GM12878 (cell line): ENCODE data around the gene PRR22. TPM values are rescaled to one million over a fixed set of nuclear protein-coding genes. Genes with fewer than 3 reads are reported as not detected.

Experiments
- CHD4 ChIP-seq: fragments of 200-600 bp; sonication (generic); IDR thresholded peaks from 2 replicates; pipeline ENCODE4 v1.6.1; 2016; ENCODE audit warnings: mild to moderate bottlenecking
- FOS ChIP-seq: IDR thresholded peaks from 3 replicates; pipeline ENCODE4 v1.6.1; 2011; ENCODE audit warnings: borderline replicate concordance; ENCODE audit not compliant: insufficient read length; ENCODE audit errors: extremely low read depth
- HCFC1 ChIP-seq: fragments of 150-350 bp; IDR thresholded peaks from 2 replicates; pipeline ENCODE4 v1.6.1; 2014; ENCODE audit warnings: low read length
- IKZF2 ChIP-seq, 2 experiments: fragments of 450-650 bp; IDR thresholded peaks; 2 replicates each; pipeline ENCODE4 v1.6.1; 2017; ENCODE audit warnings: mild to moderate bottlenecking in 2 of 2, moderate library complexity in 2 of 2
- JUNB ChIP-seq: IDR thresholded peaks from 2 replicates; pipeline ENCODE4 v1.6.1; 2016; ENCODE audit warnings: antibody characterized with exemption, mild to moderate bottlenecking
- MEF2A ChIP-seq: IDR thresholded peaks from 2 replicates; pipeline ENCODE4 v1.6.1; 2011; ENCODE audit warnings: low read depth, mild to moderate bottlenecking, low read length, moderate library complexity; ENCODE audit not compliant: insufficient read depth
- NRF1 ChIP-seq: conservative IDR thresholded peaks from 2 replicates; pipeline ENCODE4 v1.6.1; 2011; ENCODE audit warnings: mild to moderate bottlenecking, low read depth, low read length, improper control_type of control experiment
- SIX5 ChIP-seq: IDR thresholded peaks from 2 replicates; pipeline ENCODE4 v1.6.1; 2011; ENCODE audit warnings: mild to moderate bottlenecking, low read depth, low read length, moderate library complexity; ENCODE audit not compliant: severe bottlenecking
- TAF1 ChIP-seq: IDR thresholded peaks from 2 replicates; pipeline ENCODE4 v1.6.1; 2011; ENCODE audit warnings: mild to moderate bottlenecking, low read depth, low read length, borderline replicate concordance
- polyA plus RNA-seq, 11 experiments: library from polyadenylated mRNA; depleted of rRNA in 4 of 11; unstranded in 6 of 11; stranded (reverse) in 5 of 11; fragments of >200 nt; fragmentation: Nextera tagmentation in 4 of 11; fragmentation: Illumina TruSeq in 1 of 11; extraction: Ambion mirVana in 4 of 11; extraction: Trizol in 1 of 11; gene quantifications; 1 replicate in 1 of 11; 2 replicates in 10 of 11; pipeline versions ENCODE4 v1.2.1 to v1.2.3, GENCODE V29; 2011 to 2016; ENCODE audit warnings: inconsistent platforms in 2 of 11, missing spikeins in 2 of 11, low read depth in 1 of 11
- total RNA-seq, 4 experiments: library from RNA; depleted of rRNA in 3 of 4; stranded (reverse); fragments of >200 nt in 3 of 4; fragmentation: Illumina TruSeq in 1 of 4; extraction: Trizol in 1 of 4; gene quantifications; 2 replicates each; pipeline versions ENCODE4 v1.2.1 to v1.2.3, GENCODE V29; 2013 to 2021
- TF ChIP-seq, protein P1 (sequence below): IDR thresholded peaks from 2 replicates; pipeline ENCODE4 v1.6.1; 2012; ENCODE audit warnings: low read depth, low read length, improper control_type of control experiment
- TF ChIP-seq, protein P2 (sequence below): fragments of 450-650 bp; IDR thresholded peaks from 2 replicates; pipeline ENCODE4 v1.6.1; 2018; ENCODE audit warnings: mild to moderate bottlenecking, low read depth, moderate library complexity; ENCODE audit not compliant: partially characterized antibody
- TF ChIP-seq, protein P3 (sequence below): IDR thresholded peaks from 2 replicates; pipeline ENCODE4 v1.6.1; 2012; ENCODE audit warnings: low read depth, low read length, improper control_type of control experiment
- TF ChIP-seq, protein P4 (sequence below): fragments of 450-650 bp; formaldehyde crosslinking; IDR thresholded peaks from 2 replicates; pipeline ENCODE4 v1.4.0; 2020; ENCODE audit warnings: mild to moderate bottlenecking, moderate library complexity
- TF ChIP-seq, protein P5 (sequence below): fragments of 450-650 bp; IDR thresholded peaks from 2 replicates; pipeline ENCODE4 v1.6.1; 2017; ENCODE audit warnings: antibody characterized with exemption, mild to moderate bottlenecking, moderate library complexity
- TF ChIP-seq, protein P6 (sequence below): fragments of 450-650 bp; IDR thresholded peaks from 2 replicates; pipeline ENCODE4 v1.6.1; 2017; ENCODE audit warnings: low read depth, mild to moderate bottlenecking, moderate library complexity

The PRR22 gene
- total and polyA plus RNA-seq, 10 of the 15 experiments (the other 5 are each of a cell fraction or from before 2014, with no cell fraction given), result 0.31 to 4.4 (median 1.3) TPM; not detected in 2

DNA sequence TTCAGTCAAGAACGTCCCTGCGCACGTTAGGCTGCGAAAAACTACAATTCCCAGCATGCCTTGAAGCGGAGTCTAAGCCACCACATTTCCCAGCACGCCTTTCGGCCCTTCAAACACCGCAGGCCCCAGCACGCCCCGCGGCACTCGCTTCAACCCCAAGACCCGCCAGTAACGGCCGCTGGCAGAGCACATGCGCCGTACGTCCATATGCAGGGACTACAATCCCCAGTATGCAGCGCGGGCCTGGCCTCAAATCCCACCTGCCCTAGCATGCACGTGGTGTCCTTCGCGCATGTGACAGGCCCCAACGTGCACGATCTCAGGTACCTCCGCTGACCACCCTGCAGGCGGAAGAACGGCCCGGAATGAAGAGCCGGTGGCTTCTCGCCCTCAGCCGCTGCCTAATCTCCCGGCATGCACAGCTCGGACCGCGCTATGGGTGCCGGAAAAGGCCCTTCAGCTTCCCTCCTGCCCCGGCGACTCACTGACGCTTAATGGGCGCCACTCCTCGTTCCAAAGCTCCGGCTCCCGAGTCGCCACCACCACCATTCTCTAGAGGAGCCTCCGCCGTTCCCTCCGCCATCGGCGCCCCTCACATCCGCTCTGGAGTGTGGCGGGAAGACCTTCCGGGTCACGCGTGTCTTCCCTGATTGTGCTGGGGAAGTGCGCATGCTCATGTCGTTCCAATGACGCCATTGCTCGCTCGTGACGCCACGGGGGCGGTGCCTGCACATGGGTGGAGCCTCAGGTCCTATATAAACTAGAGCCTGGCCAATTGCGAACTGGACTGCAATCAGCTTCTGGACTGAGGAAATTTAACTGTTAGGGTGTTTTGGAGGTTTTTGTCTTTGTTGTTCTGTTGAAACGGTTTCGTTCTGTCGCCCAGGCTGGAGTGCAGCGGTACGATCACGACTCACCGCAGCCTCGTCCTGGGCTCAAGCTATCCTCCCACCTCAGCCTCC lies 6.3 kb upstream of the PRR22 start, which contains the start of gene DUS3L (continued):
- TF ChIP-seq, protein P1, sequence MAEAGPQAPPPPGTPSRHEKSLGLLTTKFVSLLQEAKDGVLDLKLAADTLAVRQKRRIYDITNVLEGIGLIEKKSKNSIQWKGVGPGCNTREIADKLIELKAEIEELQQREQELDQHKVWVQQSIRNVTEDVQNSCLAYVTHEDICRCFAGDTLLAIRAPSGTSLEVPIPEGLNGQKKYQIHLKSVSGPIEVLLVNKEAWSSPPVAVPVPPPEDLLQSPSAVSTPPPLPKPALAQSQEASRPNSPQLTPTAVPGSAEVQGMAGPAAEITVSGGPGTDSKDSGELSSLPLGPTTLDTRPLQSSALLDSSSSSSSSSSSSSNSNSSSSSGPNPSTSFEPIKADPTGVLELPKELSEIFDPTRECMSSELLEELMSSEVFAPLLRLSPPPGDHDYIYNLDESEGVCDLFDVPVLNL, result peak; percentile 56
- TF ChIP-seq HCFC1 (peak; percentile 94), MEF2A (no peak), SIX5 (peak; percentile 90), JUNB (no peak), TAF1 (peak; percentile 69), IKZF2 (IDR thresholded peaks at IDR 0.05) (peak in 1 of 2 experiments; percentile 16; a peak in 1 of 4 replicates), NRF1 (peak; percentile 66), CHD4 (no peak), FOS (peak; percentile 42)
- TF ChIP-seq, protein P2, sequence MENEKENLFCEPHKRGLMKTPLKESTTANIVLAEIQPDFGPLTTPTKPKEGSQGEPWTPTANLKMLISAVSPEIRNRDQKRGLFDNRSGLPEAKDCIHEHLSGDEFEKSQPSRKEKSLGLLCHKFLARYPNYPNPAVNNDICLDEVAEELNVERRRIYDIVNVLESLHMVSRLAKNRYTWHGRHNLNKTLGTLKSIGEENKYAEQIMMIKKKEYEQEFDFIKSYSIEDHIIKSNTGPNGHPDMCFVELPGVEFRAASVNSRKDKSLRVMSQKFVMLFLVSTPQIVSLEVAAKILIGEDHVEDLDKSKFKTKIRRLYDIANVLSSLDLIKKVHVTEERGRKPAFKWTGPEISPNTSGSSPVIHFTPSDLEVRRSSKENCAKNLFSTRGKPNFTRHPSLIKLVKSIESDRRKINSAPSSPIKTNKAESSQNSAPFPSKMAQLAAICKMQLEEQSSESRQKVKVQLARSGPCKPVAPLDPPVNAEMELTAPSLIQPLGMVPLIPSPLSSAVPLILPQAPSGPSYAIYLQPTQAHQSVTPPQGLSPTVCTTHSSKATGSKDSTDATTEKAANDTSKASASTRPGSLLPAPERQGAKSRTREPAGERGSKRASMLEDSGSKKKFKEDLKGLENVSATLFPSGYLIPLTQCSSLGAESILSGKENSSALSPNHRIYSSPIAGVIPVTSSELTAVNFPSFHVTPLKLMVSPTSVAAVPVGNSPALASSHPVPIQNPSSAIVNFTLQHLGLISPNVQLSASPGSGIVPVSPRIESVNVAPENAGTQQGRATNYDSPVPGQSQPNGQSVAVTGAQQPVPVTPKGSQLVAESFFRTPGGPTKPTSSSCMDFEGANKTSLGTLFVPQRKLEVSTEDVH, result peak; percentile 79
- TF ChIP-seq, protein P3, sequence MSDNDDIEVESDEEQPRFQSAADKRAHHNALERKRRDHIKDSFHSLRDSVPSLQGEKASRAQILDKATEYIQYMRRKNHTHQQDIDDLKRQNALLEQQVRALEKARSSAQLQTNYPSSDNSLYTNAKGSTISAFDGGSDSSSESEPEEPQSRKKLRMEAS, result peak; percentile 97
- TF ChIP-seq, protein P4, sequence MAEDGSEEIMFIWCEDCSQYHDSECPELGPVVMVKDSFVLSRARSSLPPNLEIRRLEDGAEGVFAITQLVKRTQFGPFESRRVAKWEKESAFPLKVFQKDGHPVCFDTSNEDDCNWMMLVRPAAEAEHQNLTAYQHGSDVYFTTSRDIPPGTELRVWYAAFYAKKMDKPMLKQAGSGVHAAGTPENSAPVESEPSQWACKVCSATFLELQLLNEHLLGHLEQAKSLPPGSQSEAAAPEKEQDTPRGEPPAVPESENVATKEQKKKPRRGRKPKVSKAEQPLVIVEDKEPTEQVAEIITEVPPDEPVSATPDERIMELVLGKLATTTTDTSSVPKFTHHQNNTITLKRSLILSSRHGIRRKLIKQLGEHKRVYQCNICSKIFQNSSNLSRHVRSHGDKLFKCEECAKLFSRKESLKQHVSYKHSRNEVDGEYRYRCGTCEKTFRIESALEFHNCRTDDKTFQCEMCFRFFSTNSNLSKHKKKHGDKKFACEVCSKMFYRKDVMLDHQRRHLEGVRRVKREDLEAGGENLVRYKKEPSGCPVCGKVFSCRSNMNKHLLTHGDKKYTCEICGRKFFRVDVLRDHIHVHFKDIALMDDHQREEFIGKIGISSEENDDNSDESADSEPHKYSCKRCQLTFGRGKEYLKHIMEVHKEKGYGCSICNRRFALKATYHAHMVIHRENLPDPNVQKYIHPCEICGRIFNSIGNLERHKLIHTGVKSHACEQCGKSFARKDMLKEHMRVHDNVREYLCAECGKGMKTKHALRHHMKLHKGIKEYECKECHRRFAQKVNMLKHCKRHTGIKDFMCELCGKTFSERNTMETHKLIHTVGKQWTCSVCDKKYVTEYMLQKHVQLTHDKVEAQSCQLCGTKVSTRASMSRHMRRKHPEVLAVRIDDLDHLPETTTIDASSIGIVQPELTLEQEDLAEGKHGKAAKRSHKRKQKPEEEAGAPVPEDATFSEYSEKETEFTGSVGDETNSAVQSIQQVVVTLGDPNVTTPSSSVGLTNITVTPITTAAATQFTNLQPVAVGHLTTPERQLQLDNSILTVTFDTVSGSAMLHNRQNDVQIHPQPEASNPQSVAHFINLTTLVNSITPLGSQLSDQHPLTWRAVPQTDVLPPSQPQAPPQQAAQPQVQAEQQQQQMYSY (CRISPR knock-in tag), result no peak
- TF ChIP-seq, protein P5, sequence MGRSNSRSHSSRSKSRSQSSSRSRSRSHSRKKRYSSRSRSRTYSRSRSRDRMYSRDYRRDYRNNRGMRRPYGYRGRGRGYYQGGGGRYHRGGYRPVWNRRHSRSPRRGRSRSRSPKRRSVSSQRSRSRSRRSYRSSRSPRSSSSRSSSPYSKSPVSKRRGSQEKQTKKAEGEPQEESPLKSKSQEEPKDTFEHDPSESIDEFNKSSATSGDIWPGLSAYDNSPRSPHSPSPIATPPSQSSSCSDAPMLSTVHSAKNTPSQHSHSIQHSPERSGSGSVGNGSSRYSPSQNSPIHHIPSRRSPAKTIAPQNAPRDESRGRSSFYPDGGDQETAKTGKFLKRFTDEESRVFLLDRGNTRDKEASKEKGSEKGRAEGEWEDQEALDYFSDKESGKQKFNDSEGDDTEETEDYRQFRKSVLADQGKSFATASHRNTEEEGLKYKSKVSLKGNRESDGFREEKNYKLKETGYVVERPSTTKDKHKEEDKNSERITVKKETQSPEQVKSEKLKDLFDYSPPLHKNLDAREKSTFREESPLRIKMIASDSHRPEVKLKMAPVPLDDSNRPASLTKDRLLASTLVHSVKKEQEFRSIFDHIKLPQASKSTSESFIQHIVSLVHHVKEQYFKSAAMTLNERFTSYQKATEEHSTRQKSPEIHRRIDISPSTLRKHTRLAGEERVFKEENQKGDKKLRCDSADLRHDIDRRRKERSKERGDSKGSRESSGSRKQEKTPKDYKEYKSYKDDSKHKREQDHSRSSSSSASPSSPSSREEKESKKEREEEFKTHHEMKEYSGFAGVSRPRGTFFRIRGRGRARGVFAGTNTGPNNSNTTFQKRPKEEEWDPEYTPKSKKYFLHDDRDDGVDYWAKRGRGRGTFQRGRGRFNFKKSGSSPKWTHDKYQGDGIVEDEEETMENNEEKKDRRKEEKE, result no peak
- TF ChIP-seq, protein P6, sequence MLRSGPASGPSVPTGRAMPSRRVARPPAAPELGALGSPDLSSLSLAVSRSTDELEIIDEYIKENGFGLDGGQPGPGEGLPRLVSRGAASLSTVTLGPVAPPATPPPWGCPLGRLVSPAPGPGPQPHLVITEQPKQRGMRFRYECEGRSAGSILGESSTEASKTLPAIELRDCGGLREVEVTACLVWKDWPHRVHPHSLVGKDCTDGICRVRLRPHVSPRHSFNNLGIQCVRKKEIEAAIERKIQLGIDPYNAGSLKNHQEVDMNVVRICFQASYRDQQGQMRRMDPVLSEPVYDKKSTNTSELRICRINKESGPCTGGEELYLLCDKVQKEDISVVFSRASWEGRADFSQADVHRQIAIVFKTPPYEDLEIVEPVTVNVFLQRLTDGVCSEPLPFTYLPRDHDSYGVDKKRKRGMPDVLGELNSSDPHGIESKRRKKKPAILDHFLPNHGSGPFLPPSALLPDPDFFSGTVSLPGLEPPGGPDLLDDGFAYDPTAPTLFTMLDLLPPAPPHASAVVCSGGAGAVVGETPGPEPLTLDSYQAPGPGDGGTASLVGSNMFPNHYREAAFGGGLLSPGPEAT, result peak; percentile 90
